Liver (tissue), 3 donors: ENCODE data around the gene HOXA3.

Source experiments
- CTCF ChIP-seq: fragments of 150-350 bp; IDR thresholded peaks from 2 replicates; pipeline ENCODE4 v1.5.1; 2017; ENCODE audit warnings: improper control_type of control experiment, low read depth, low read length; ENCODE audit not compliant: missing input control
- FOXA1 ChIP-seq: IDR thresholded peaks from 2 replicates; pipeline ENCODE4 v1.6.1; 2016; ENCODE audit warnings: antibody characterized with exemption
- MAX ChIP-seq: IDR thresholded peaks from 2 replicates; pipeline ENCODE4 v1.6.1; 2016; ENCODE audit warnings: antibody characterized with exemption
- RAD21 ChIP-seq, 2 donors: IDR thresholded peaks; 2 replicates each; pipeline ENCODE4 v1.6.1; 2016; ENCODE audit warnings: antibody characterized with exemption in 2 of 2, mild to moderate bottlenecking in 2 of 2
- RXRA ChIP-seq, 2 donors: IDR thresholded peaks; 2 replicates each; pipeline ENCODE4 v1.6.1; 2017 to 2018; ENCODE audit warnings: antibody characterized with exemption in 2 of 2, mild to moderate bottlenecking in 1 of 2
- SP1 ChIP-seq: IDR thresholded peaks from 2 replicates; pipeline ENCODE4 v1.6.1; 2018; ENCODE audit warnings: antibody characterized with exemption, mild to moderate bottlenecking
- TAF1 ChIP-seq: conservative IDR thresholded peaks from 2 replicates; pipeline ENCODE4 v1.6.1; 2016; ENCODE audit warnings: antibody characterized with exemption, mild to moderate bottlenecking
- YY1 ChIP-seq: IDR thresholded peaks from 2 replicates; pipeline ENCODE4 v1.6.1; 2016; ENCODE audit warnings: antibody characterized with exemption, mild to moderate bottlenecking
- TF ChIP-seq, protein P1 (sequence below): IDR thresholded peaks from 2 replicates; pipeline ENCODE4 v1.6.1; 2016; ENCODE audit warnings: antibody characterized with exemption, mild to moderate bottlenecking
- donor health status: healthy.
- donor health status: healthy.

DNA sequence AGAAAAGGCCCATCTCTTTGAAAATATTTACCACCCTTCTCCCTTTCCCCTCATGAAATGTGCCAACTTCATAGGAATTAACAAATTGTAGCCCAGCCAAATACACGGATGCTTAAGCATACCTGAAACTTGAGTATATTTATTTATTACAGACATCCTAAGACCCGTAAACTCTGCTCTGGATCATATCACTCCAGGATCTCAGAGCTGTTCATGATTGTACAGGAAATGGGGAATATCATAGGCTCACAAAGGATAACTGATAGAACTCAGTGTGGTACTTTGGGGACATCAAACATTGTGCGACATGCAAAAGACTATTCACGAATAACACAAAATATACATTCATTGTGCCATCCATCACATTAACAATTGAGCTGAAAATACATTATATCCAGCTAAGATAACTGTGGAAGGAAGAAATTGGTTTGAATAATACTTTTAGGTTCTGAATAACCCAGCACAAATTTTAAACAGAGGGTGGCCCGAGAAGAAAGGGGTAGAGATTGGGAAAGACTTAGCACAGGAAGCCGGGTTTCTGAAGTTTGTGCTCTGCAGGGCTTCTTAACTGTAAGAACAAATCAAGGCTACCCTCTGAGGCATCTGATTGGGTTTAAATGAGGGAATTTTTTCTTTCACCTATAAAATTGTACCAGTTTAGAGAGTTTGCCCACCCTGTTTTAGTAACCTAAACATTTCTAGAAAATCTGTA lies 59.0 kb downstream of the HOXA3 start:
- TF ChIP-seq CTCF (no peak), RAD21 (IDR thresholded peaks at IDR 0.05) (no peak), MAX (no peak), TAF1 (no peak), RXRA (IDR thresholded peaks at IDR 0.05) (no peak), YY1 (no peak), FOXA1 (no peak), SP1 (no peak)
- TF ChIP-seq, protein P1, sequence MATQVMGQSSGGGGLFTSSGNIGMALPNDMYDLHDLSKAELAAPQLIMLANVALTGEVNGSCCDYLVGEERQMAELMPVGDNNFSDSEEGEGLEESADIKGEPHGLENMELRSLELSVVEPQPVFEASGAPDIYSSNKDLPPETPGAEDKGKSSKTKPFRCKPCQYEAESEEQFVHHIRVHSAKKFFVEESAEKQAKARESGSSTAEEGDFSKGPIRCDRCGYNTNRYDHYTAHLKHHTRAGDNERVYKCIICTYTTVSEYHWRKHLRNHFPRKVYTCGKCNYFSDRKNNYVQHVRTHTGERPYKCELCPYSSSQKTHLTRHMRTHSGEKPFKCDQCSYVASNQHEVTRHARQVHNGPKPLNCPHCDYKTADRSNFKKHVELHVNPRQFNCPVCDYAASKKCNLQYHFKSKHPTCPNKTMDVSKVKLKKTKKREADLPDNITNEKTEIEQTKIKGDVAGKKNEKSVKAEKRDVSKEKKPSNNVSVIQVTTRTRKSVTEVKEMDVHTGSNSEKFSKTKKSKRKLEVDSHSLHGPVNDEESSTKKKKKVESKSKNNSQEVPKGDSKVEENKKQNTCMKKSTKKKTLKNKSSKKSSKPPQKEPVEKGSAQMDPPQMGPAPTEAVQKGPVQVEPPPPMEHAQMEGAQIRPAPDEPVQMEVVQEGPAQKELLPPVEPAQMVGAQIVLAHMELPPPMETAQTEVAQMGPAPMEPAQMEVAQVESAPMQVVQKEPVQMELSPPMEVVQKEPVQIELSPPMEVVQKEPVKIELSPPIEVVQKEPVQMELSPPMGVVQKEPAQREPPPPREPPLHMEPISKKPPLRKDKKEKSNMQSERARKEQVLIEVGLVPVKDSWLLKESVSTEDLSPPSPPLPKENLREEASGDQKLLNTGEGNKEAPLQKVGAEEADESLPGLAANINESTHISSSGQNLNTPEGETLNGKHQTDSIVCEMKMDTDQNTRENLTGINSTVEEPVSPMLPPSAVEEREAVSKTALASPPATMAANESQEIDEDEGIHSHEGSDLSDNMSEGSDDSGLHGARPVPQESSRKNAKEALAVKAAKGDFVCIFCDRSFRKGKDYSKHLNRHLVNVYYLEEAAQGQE = no peak
